HEK293T (cell line): ENCODE data around the gene ENDOG.
"Not testable (repeated sequence)": the region's sequence is repeated elsewhere in the genome, so short reads cannot be mapped to it uniquely, and the experiment has no call there.

ENCODE experiments used
- ARNT ChIP-seq: fragments of 450-650 bp; IDR thresholded peaks from 2 replicates; pipeline ENCODE4 v1.6.1; 2017; ENCODE audit warnings: mild to moderate bottlenecking
- CTBP1 ChIP-seq: fragments of 450-650 bp; IDR thresholded peaks from 2 replicates; pipeline ENCODE4 v1.6.1; 2016; ENCODE audit warnings: borderline replicate concordance
- ELF4 ChIP-seq: fragments of 450-650 bp; IDR thresholded peaks from 2 replicates; pipeline ENCODE4 v1.6.1; 2017; ENCODE audit warnings: antibody characterized with exemption
- FOXK2 ChIP-seq: fragments of 450-650 bp; IDR thresholded peaks from 2 replicates; pipeline ENCODE4 v1.6.1; 2016; ENCODE audit warnings: mild to moderate bottlenecking
- FOXM1 ChIP-seq: fragments of 450-650 bp; IDR thresholded peaks from 2 replicates; pipeline ENCODE4 v1.6.1; 2017; ENCODE audit warnings: mild to moderate bottlenecking, borderline replicate concordance
- L3MBTL2 ChIP-seq: fragments of 450-650 bp; conservative IDR thresholded peaks from 2 replicates; pipeline ENCODE4 v1.6.1; 2016; ENCODE audit warnings: mild to moderate bottlenecking
- NFRKB ChIP-seq: fragments of 450-650 bp; IDR thresholded peaks from 2 replicates; pipeline ENCODE4 v1.6.1; 2016; ENCODE audit warnings: mild to moderate bottlenecking, moderate library complexity
- SP1 ChIP-seq: fragments of 450-650 bp; IDR thresholded peaks from 2 replicates; pipeline ENCODE4 v1.6.1; 2017
- TARDBP ChIP-seq: fragments of 450-650 bp; IDR thresholded peaks from 2 replicates; pipeline ENCODE4 v1.6.1; 2016

DNA sequence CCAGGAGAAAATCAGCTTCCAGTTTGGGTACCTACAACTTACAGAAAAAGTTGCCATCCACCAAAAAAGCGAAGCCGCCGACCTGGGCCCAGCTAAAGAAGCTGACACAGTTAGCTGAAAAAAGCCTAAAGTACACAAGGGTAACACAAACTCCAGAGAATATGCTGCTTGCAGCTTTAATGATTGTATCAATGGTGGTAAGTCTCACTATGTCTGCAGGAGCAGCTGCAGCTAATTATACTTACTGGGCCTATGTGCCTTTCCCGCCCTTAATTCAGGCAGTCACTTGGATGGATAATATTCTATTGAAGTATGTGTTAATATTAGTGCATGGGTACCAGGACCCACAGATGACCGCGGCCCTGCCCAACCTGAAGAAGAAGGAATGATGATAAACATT lies 36.2 kb downstream of the ENDOG start:
- not testable (repeated sequence) for TF ChIP-seq ARNT, SP1, FOXM1, L3MBTL2, CTBP1, FOXK2, TARDBP, ELF4, NFRKB
